Measurements from ENCODE around the gene PIPOX. TPM values are rescaled to one million over a fixed set of nuclear protein-coding genes. Genes with fewer than 3 reads are reported as not detected.

Gene PIPOX
- total and polyA plus RNA-seq, 9 of the 15 experiments (the other 6 are each of a cell fraction or from before 2014, with no cell fraction given) = 0.15 to 2.2 (median 0.58) TPM; not detected in 2

- no peak for TF ChIP-seq SREBF1 (IDR thresholded peaks at IDR 0.05; ENCODE audit: borderline replicate concordance, low read depth, low read length)
These were observed 31.5 kb downstream of the PIPOX start (continued) for GRCh38 chr17:29074488-29074887.

DNA sequence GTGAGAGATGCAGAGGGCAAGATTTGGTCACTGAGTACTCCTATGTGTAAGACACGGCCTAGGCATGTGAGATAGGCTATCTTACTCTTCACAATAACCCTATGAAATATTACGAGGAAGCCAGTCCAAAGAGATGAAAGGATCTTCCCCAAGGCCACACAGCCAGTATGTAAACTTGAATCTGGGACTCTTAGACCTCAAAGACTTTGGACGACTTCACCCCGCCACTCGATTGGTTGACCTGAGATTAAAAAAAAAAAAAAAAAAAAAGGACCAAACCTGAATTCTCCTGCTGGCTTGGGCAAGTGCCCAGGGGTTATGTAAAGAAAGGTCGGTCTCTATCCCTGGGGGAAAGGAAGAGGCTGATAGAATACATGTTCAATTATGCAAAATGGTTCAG is 33.1 kb downstream of the PIPOX start:
- no peak for TF ChIP-seq ZNF140 (CRISPR knock-in tag; IDR thresholded peaks at IDR 0.05)
- no peak for TF ChIP-seq GTF2F1 (IDR thresholded peaks at IDR 0.05; ENCODE audit: low read depth, low read length)
- no peak for TF ChIP-seq ZBTB9 (CRISPR knock-in tag; IDR thresholded peaks at IDR 0.05)
- TF ChIP-seq ETV1 (tag; conservative IDR thresholded peaks at IDR 0.05; ENCODE audit: low read depth) = no peak
- Histone ChIP-seq H4K20me1 (replicated peaks; ENCODE audit: control insufficient read depth, insufficient read depth, low read length) (peaks cover 3% of the 10 kb centered on the region; the same call in 1 of the 2 replicates), H2AFZ (ENCODE audit: low read depth, low read length) (no peak overlapping the region), H3K4me2 (ENCODE audit: insufficient read depth, low read length) (no peak overlapping the region), H3K9me1 (ENCODE audit: control insufficient read depth, insufficient read depth, low read length) (no peaks in the 10 kb centered on the region), H3K79me2 (ENCODE audit: control insufficient read depth, insufficient read depth, low read length) (no peaks in the 10 kb centered on the region), H3K27me3 (ENCODE audit: control insufficient read depth in 2 of 2, insufficient read depth in 2 of 2, low read length in 2 of 2) (no peaks in the 10 kb centered on the region), H3K4me3 (no peak overlapping the region), H3K9ac (ENCODE audit: insufficient read depth in 1 of 2, low read depth in 2 of 2, low read length in 2 of 2) (no peak overlapping the region), H3K4me1 (replicated peaks in 1 of 2; ENCODE audit: control insufficient read depth in 2 of 2, insufficient read depth in 2 of 2, low read length in 2 of 2) (0 out of 5 replicates have a peak, but pooled peaks cover 0 to 2% of the 10 kb centered on the region in 2 experiments), H3K9me3 (replicated peaks; ENCODE audit: control insufficient read depth, insufficient read depth, low read depth, low read length) (no peaks in the 10 kb centered on the region), H3K27ac (ENCODE audit: extremely low read depth, low read depth, low read length) (no peak overlapping the region), H3K36me3 (ENCODE audit: control insufficient read depth, insufficient read depth, low read length) (peaks cover 25% of the 10 kb centered on the region; the same call in 2 of the 3 replicates)
- ChIA-PET POLR2A (interaction anchor here (0.7 to 1.7 kb wide), 4 partner anchors 16 to 436 kb away, joined by 3 to 11 read pairs (median 4); no protein-coding TSS in a partner anchor), CTCF (ENCODE audit: low intra/inter-chr PET ratio) (no interaction called here)
- no peak for ATAC-seq
- 65% methylated on average over 6 of the region's 6 CpGs for WGBS (ENCODE audit: insufficient coverage, low coverage, missing lambda C conversion rate)
- no TSS peak for BruUV-seq (replicated peaks)
- FAIRE-seq = no peak
- intact Hi-C loops (cut with micrococcal nuclease) (no loop called here), in situ Hi-C loops (cut with MboI) (no loop called here)
- no peak for DNase-seq (ENCODE audit: extremely low read depth in 1 of 4, low spot score in 3 of 4)

All from K562 (cell line).